Suppressor macrophage treated with lipopolysaccharide for 1 hour (primary cell): ENCODE results near the gene EFNA5.
A peak's percentile ranks its signal among the peaks of the same experiment; 100 is the strongest.

Source experiments
- DNase-seq, 3 donors: peaks; one replicate each; pipeline ENCODE4 v3.0.0-alpha.2; 2020 to 2022

EFNA5 gene

DNA sequence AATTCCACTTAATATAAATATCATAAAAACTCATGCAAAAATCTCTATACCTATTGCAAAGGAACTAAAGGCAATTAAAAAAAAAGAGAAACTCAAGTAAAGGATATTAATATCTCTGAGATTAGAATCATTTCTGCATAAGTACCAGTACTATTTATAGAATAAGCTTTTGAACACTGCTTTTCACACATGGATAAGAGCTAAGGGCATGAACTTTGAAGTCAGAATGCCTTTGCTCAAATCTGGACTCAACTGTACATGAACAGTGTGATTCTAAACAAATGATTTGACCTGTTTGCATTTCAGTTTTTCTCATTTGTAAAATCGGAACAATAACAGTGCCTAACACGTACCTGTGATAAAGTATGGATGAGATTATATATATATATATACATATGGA is 255.9 kb downstream of the EFNA5 start:
- DNase-seq = no peak

- no peak for DNase-seq
These were observed 257.0 kb downstream of the EFNA5 start for GRCh38 chr5:107413754-107414153.

- no peak for DNase-seq
These were observed 262.2 kb downstream of the EFNA5 start for GRCh38 chr5:107408564-107408963.

GRCh38 chr5:107407713-107408298 is 262.9 kb downstream of the EFNA5 start:
- DNase-seq = no peak

- DNase-seq = no peak
These were observed 266.0 kb downstream of the EFNA5 start for GRCh38 chr5:107404595-107405374.

- no peak for DNase-seq
These were observed 267.3 kb downstream of the EFNA5 start for GRCh38 chr5:107403228-107403953.

DNA sequence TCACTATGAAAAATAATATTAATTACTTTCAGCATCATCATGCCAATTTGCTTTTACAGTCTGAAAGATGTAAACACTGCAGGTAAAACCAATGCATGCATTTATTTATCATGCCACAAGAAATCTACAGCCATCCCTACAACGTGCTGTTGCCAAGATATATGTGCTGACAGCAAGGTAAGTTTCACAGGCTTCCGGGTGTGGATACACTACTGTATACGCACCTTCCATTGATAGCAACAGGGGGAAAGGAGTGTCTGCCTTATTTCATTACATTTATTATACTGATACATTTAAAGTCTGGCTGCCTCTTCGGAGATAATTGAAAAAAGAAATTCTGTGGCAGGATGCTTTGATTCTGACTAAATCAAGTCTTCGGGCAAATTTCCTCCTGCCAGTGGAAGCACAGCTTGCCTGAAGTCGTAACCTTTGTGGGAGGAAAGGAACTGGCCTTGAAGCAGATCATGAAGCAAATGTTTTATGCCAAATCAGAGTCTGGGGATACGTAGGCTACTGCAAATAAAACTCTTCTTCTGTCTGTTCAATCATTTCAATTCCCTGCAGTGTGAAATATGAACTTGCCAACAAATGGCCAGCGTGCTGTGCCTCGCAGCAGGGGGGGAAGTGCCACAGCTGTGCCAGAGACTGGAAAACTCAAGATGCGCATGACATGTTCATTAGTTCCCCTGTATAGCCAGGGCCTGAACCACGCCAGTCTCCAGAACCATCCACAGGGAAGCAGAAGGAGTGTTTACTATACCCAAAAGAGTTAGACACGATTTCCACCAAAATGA is 268.1 kb downstream of the EFNA5 start:
- no peak for DNase-seq

DNA sequence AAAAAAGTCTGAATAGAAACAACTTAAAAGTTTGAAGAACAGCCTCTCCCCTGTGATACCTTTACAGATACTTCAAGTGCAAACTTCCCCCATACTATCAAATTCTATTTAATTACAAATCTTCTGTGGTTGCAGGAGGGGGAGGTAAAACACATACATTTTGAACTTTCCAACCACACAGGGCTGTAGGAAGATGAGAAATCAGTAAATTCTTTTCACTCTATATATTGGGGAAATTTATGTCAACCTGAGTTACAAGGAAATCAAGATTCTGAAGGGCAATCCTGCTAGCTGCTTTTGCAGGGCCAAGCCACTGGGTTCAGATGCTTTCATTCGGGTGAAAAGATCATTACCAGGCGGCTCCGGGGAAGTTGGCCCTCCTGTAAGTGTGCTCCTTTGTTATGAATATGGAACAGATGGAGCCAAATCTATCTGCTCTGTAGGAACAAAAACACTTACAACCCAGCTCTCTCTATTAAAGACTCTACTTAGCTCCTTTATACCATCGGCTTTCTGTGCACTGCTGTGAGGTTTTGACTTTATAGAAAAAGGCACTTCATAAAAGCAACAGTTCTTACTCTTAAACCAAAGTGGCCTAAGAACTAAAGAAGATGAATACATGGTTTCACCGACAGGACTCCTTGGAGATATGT is 269.1 kb downstream of the EFNA5 start:
- no peak for DNase-seq

DNA sequence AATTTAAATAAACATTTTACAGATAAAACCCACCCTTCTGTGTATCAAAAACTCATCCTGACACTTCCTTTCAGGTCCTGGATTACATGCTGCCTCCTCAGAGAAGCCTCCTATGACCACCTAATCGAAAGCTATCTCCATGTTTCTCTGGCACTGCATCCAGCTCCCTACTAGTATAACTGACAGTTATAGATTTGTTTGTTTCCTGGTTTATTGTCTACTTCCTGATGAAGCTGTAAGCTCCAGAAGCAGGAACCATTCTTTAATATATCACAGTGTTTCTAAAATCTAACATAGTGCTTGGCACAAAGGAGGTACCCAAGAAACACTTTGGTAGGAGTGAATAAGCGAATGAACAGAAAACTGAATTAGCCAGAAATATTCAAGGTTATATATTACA is 270.4 kb downstream of the EFNA5 start:
- no peak for DNase-seq

- no peak for DNase-seq
These were observed 272.0 kb downstream of the EFNA5 start for GRCh38 chr5:107398703-107399102.

DNA sequence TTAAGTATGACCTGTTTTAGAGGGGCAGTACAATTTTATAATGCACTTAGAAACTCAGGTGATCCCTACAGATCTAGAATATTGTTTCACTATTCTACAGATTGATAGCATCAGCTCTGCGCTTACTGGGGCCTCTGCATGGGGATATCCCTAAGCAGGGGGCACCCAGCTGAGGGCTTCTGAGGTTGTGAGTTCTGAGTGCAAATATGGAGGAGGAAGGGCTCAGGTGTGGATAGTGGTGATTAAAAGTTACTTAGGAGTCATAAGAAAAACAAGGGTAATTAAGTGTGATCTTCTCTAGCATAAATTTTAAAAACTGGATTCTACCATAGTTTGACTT is 274.4 kb downstream of the EFNA5 start:
- no peak for DNase-seq

DNA sequence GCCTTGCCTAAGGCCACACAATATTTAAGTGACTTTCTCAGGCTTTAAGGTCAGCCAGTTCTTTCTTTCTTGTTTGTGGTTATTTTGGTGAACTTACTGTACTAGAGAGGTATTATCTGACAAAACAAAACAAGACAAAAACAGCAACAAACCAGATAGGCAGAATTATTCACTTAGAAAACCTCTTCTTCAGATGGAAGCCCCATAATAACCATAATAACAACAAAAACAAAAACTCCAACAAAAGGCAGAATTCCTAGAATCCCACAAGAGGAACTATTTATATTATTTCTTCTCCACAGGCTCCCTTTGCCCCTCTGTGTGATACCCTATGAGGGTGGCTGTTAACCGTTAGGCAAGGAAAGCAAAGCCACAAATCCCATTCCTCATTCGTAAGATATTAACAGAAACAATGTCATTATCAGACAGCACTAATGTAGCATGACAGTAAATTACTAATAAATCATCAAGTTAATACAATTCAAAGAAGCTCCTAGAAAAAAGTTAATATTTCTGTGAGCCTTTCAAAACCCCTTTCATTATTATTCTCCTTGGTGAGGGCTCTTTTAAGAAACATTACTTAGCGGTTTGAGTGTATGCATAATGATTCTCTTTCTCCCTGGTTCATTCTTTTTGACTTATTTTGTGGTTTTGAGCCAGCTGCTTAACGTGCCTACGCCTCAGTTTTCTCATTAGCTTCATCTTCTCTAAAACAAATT is 274.9 kb downstream of the EFNA5 start:
- DNase-seq = no peak

GRCh38 chr5:107393851-107394250 is 276.9 kb downstream of the EFNA5 start:
- peak in 2 of 3 donors; percentile 19 to 31 for DNase-seq

GRCh38 chr5:107391787-107392186 is 278.9 kb downstream of the EFNA5 start:
- DNase-seq = no peak

- peak; percentile 59 to 89 (median 83) for DNase-seq
These were observed 281.0 kb downstream of the EFNA5 start for GRCh38 chr5:107389775-107390148.

- DNase-seq = peak; percentile 45 to 79 (median 54)
These were observed 281.5 kb downstream of the EFNA5 start for GRCh38 chr5:107389130-107389774.

GRCh38 chr5:107388141-107388861 is 282.4 kb downstream of the EFNA5 start:
- peak; percentile 69 to 92 (median 78) for DNase-seq

DNA sequence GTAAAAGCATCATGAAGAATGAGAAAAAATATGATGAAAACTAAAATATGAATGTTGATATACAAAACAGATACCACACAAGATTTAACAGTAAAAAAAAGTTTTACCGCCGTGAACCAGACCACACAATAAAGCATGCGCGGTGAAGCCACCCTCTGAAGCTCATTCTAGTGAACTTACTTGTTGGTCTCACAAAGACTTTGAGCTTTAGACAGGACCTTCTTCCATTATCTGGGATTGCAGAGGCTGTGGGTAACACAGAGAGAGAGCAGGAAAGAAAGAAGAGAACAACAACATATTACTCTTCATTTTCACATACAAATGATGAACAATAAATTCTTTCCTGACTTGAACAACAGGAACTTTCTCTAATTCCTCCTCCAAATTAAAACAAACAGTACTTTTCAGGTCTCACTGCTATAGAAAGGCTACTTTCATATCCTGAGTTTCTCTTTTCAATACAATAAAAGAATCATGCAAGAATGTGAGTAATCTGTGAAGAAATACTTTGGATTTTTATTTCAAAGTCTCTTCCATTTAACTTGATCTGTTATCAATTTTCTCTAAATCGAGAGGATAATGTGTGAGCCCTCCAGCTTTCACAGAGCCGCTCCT is 283.1 kb downstream of the EFNA5 start:
- peak in 2 of 3 donors; percentile 48 to 60 for DNase-seq

DNA sequence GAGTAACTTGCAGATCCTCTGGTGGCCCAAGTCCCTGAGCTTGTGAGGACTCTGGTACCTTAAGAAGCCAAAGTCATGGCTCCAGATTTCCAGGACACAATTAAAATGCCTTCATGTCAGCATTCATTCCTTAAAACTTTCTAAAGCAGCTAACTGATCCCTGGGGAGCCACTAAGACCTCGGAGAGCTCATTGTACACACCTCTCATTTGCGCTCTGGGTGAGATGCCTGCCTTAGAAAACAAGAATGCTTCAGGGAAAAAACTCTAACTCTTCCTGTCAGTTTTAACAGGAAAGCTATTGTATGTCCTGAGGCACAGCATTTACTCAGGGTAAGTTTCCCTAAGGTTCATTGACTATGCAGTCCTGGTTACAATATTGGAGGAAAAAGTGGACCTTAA is 285.0 kb downstream of the EFNA5 start:
- DNase-seq = no peak

- DNase-seq = no peak
These were observed 286.5 kb downstream of the EFNA5 start for GRCh38 chr5:107384256-107384655.
